GM19023 (cell line): ENCODE measurements around the gene NIBAN1.

Source experiments
- ATAC-seq: cut with Tn5 transposase; IDR thresholded peaks from one replicate; pipeline ENCODE4 v1.9.1; 2021; ENCODE audit warnings: mild to moderate bottlenecking, moderate library complexity; ENCODE audit not compliant: unreplicated experiment

The NIBAN1 gene

GRCh38 chr1:184947497-184948256 lies 26.6 kb downstream of the NIBAN1 start:
- no peak for ATAC-seq

GRCh38 chr1:184945678-184946412 lies 28.5 kb downstream of the NIBAN1 start:
- no peak for ATAC-seq

GRCh38 chr1:184945029-184945428 lies 29.3 kb downstream of the NIBAN1 start:
- ATAC-seq, result peak; percentile 36

GRCh38 chr1:184943998-184944397 lies 30.3 kb downstream of the NIBAN1 start:
- ATAC-seq, result no peak

- ATAC-seq, result peak; percentile 75
These were observed 32.6 kb downstream of the NIBAN1 start for GRCh38 chr1:184941735-184942134.

- peak; percentile 31 for ATAC-seq
These were observed 32.9 kb downstream of the NIBAN1 start for GRCh38 chr1:184941410-184941733.

- ATAC-seq, result no peak
These were observed 33.5 kb downstream of the NIBAN1 start for GRCh38 chr1:184940694-184941409.

GRCh38 chr1:184940226-184940625 lies 34.1 kb downstream of the NIBAN1 start:
- ATAC-seq, result no peak

- no peak for ATAC-seq
These were observed 36.6 kb downstream of the NIBAN1 start for GRCh38 chr1:184937729-184938128.

GRCh38 chr1:184935920-184936798 lies 38.1 kb downstream of the NIBAN1 start:
- no peak for ATAC-seq

- ATAC-seq, result no peak
These were observed 40.4 kb downstream of the NIBAN1 start for GRCh38 chr1:184933944-184934343.

GRCh38 chr1:184932319-184932718 lies 42.0 kb downstream of the NIBAN1 start:
- ATAC-seq, result no peak

- ATAC-seq, result no peak
These were observed 42.7 kb downstream of the NIBAN1 start for GRCh38 chr1:184931566-184931965.

- ATAC-seq, result no peak
These were observed 43.7 kb downstream of the NIBAN1 start for GRCh38 chr1:184930645-184931044.

- no peak for ATAC-seq
These were observed 44.1 kb downstream of the NIBAN1 start for GRCh38 chr1:184930232-184930631.

GRCh38 chr1:184929711-184930202 lies 44.6 kb downstream of the NIBAN1 start:
- ATAC-seq, result no peak

GRCh38 chr1:184928394-184928793 lies 45.9 kb downstream of the NIBAN1 start:
- ATAC-seq, result no peak
